HG03469 (cell line): ENCODE measurements around the gene PRR20E.
"Not testable (repeated sequence)": the region's sequence is repeated elsewhere in the genome, so short reads cannot be mapped to it uniquely, and the experiment has no call there.

Source experiments
- ATAC-seq: cut with Tn5 transposase; IDR thresholded peaks from one replicate; pipeline ENCODE4 v1.9.1; 2021; ENCODE audit warnings: mild to moderate bottlenecking, moderate library complexity, moderate number of reproducible peaks; ENCODE audit not compliant: unreplicated experiment

PRR20E gene

DNA sequence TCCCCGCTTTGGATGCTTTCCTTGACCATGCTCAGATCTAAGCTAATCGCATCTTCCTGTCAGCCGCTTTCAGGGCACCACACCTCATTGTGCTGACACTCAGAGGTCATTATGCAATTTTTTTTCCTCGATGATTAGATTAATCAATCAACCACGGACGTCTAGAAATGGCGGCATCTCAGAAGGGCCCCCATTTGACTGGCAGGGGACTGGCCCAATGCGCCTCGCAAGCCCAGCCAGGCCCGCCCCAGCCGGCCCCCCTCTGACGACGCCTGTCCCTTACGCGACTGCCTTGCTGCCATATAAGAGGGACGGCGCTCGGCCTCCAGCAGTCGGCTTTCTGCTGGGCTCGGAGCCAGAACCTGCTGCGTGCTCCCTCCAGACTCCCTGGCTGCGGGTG lies at the start of gene PRR20E:
Gene PRR20E (plus strand): TSS at position 301 of the 400 bp plus-strand sequence. CDS start 387 bp downstream, outside the sequence.
- ATAC-seq = not testable (repeated sequence)

- no peak for ATAC-seq
Observed at GRCh38 chr13:57123681-57124080, 43.3 kb upstream of the PRR20E start.

- ATAC-seq = no peak
Observed at GRCh38 chr13:57128909-57129308, 38.1 kb upstream of the PRR20E start.

- ATAC-seq = no peak
Observed at GRCh38 chr13:57136093-57136492, 30.9 kb upstream of the PRR20E start.

- no peak for ATAC-seq
Observed at GRCh38 chr13:57137585-57137984, 29.4 kb upstream of the PRR20E start.

- ATAC-seq = no peak
Observed at GRCh38 chr13:57138988-57139387, 28.0 kb upstream of the PRR20E start.

GRCh38 chr13:57139781-57140180 lies 27.2 kb upstream of the PRR20E start:
- not testable (repeated sequence) for ATAC-seq

- not testable (repeated sequence) for ATAC-seq
Observed at GRCh38 chr13:57140235-57140968, 26.6 kb upstream of the PRR20E start, which contains the start of gene PRR20A. PRR20A (plus strand) TSS chr13:57140918; CDS start chr13:57141305, 387 bp downstream.

- ATAC-seq = not testable (repeated sequence)
Observed at GRCh38 chr13:57147188-57147587, 19.8 kb upstream of the PRR20E start, which contains the start of gene PRR20B. PRR20B (plus strand) TSS chr13:57147488; CDS start chr13:57147875, 387 bp downstream.

- not testable (repeated sequence) for ATAC-seq
Observed at GRCh38 chr13:57148106-57148505, 18.9 kb upstream of the PRR20E start.

DNA sequence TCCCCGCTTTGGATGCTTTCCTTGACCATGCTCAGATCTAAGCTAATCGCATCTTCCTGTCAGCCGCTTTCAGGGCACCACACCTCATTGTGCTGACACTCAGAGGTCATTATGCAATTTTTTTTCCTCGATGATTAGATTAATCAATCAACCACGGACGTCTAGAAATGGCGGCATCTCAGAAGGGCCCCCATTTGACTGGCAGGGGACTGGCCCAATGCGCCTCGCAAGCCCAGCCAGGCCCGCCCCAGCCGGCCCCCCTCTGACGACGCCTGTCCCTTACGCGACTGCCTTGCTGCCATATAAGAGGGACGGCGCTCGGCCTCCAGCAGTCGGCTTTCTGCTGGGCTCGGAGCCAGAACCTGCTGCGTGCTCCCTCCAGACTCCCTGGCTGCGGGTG lies 13.2 kb upstream of the PRR20E start, which contains the start of gene PRR20C:
Gene PRR20C (plus strand): TSS at position 301 of the 400 bp plus-strand sequence. CDS start 387 bp downstream, outside the sequence.
- not testable (repeated sequence) for ATAC-seq

GRCh38 chr13:57160332-57160731 lies 6.7 kb upstream of the PRR20E start, which contains the start of gene PRR20D:
PRR20D (plus strand) TSS chr13:57160632; CDS start chr13:57161019, 387 bp downstream.
- not testable (repeated sequence) for ATAC-seq

GRCh38 chr13:57191667-57192066 lies 24.7 kb downstream of the PRR20E start:
- no peak for ATAC-seq

- no peak for ATAC-seq
Observed at GRCh38 chr13:57212989-57213388, 46.0 kb downstream of the PRR20E start.
